Brain microvascular endothelial cell (primary cell): ENCODE data around the gene ACACB.

ENCODE experiments used
- DNase-seq: peaks from one replicate; pipeline ENCODE4 v3.0.0-alpha.2; 2020
- H3K27ac ChIP-seq: fragments of 250-450 bp; sonication (Bioruptor Pico); 2 replicates; pipeline ENCODE4 v1.5.1; 2020; ENCODE audit warnings: mild to moderate bottlenecking, moderate library complexity
- H3K27me3 ChIP-seq: fragments of 250-450 bp; sonication (Bioruptor Pico); replicated peaks from 2 replicates; pipeline ENCODE4 v1.5.1; 2020; ENCODE audit warnings: mild to moderate bottlenecking
- H3K36me3 ChIP-seq: fragments of 250-450 bp; sonication (Bioruptor Pico); replicated peaks from 2 replicates; pipeline ENCODE4 v1.5.1; 2020; ENCODE audit warnings: mild to moderate bottlenecking
- H3K4me3 ChIP-seq: 2 replicates; pipeline ENCODE4 v1.5.1; 2011; ENCODE audit warnings: low read depth, mild to moderate bottlenecking, control low read depth, low read length, moderate library complexity
- in situ Hi-C: cut with HindIII; loops from 2 replicates; pipeline ENCODE4 v1.10.0; 2017; ENCODE audit warnings: low sequenced_read_pairs, low pct_ligation_motif_present
- TF ChIP-seq, protein P1 (sequence below): IDR thresholded peaks from 2 replicates; pipeline ENCODE4 v1.5.1; 2011; ENCODE audit warnings: low read depth, mild to moderate bottlenecking, moderate library complexity, low read length, control low read depth, inconsistent platforms; ENCODE audit errors: missing control alignments

Gene ACACB

DNA sequence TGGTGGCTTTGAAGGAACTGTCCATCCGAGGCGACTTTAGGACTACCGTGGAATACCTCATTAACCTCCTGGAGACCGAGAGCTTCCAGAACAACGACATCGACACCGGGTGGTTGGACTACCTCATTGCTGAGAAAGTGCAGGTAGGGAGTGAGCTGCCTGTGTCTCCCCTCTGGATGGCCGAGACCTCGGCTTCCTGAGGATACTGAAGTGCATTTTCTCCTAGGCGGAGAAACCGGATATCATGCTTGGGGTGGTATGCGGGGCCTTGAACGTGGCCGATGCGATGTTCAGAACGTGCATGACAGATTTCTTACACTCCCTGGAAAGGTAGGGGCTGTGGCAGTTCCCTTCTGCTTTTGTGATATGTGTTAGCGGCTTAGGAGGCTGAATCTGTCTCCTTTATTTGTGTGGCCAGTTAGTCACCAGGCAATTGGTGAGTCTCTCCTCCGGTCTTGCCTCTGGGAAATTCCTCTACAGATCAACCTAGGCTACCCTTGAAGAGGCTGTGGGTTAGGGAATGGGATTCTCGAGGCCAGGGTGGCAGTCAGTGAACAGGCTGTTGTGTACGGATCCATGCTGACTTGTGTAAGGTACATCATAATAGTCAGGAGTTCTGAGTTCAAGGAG is 75.3 kb downstream of the ACACB start:
- no peak for DNase-seq
- H3K4me3 ChIP-seq = no peak overlapping the region
- in situ Hi-C loops = no loop called here
- no peaks in the 10 kb centered on the region for H3K36me3 ChIP-seq
- no peaks in the 10 kb centered on the region for H3K27me3 ChIP-seq
- TF ChIP-seq, protein P1, sequence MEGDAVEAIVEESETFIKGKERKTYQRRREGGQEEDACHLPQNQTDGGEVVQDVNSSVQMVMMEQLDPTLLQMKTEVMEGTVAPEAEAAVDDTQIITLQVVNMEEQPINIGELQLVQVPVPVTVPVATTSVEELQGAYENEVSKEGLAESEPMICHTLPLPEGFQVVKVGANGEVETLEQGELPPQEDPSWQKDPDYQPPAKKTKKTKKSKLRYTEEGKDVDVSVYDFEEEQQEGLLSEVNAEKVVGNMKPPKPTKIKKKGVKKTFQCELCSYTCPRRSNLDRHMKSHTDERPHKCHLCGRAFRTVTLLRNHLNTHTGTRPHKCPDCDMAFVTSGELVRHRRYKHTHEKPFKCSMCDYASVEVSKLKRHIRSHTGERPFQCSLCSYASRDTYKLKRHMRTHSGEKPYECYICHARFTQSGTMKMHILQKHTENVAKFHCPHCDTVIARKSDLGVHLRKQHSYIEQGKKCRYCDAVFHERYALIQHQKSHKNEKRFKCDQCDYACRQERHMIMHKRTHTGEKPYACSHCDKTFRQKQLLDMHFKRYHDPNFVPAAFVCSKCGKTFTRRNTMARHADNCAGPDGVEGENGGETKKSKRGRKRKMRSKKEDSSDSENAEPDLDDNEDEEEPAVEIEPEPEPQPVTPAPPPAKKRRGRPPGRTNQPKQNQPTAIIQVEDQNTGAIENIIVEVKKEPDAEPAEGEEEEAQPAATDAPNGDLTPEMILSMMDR = no peak
- H3K27ac ChIP-seq = no peak overlapping the region

DNA sequence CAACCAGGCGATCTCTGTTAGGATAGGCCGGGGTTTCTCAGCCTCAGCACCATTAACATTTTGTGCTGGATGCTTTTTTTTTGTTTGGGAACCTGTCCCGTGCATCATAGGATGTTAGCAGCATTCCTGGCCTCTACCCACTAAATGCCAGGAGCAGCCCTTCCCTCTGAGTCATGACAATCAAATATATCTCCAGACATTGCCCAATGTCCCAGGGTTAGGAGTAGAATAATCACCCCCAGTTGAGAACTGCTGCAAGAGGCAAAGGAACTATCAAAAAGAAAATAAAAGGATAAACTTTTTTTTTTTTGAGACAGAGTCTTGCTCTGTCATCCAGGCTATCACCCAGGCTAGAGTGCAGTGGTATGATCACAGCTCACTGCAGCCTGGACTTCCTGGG is 76.0 kb downstream of the ACACB start:
- DNase-seq = peak; percentile 9
- no peaks in the 10 kb centered on the region for H3K36me3 ChIP-seq
- TF ChIP-seq, protein P1 = no peak
- H3K27me3 ChIP-seq = no peaks in the 10 kb centered on the region
- in situ Hi-C loops = no loop called here
- H3K27ac ChIP-seq = no peak overlapping the region
- H3K4me3 ChIP-seq = no peak overlapping the region

DNA sequence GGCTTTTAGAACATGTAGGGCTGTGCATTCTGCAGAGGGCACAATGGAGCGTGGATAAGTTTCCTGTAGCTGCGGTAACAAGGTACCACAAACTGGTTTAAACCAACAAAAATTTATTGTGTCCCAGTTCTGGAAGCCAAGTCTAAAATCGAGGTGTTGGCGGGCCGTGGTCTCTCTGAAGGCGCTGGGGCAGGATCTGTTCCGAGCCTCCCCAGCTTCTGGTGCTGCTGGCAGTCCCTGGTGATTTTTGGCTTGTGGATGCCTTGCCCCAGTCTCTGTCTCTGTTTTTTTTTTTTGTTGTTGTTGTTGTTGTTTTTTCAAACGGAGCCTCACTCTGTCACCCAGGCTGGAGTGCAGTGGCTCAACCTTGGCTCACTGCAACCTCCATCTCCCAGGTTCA is 77.5 kb downstream of the ACACB start:
- in situ Hi-C loops = no loop called here
- no peak overlapping the region for H3K27ac ChIP-seq
- DNase-seq = no peak
- H3K27me3 ChIP-seq = no peaks in the 10 kb centered on the region
- no peaks in the 10 kb centered on the region for H3K36me3 ChIP-seq
- H3K4me3 ChIP-seq = no peak overlapping the region
- TF ChIP-seq, protein P1 = no peak

DNA sequence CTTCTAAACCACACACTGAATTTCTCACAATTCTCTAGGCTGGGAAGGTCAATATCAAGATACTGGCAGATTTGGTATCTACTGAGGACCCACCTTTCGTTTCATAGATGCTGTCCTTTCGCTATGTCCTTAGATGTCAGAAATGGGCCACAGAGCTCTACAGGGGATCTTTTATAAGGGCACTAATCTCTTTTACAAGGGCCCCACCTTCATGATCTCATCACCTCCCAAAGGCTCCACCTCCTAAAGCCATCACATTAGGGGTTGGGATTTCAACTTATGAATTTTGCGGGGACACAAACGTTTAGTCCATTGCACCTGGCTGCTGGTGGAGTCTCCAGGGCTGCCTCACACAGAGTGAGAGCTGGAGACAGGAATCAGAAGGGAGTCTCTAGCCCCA is 79.9 kb downstream of the ACACB start:
- in situ Hi-C loops = no loop called here

DNA sequence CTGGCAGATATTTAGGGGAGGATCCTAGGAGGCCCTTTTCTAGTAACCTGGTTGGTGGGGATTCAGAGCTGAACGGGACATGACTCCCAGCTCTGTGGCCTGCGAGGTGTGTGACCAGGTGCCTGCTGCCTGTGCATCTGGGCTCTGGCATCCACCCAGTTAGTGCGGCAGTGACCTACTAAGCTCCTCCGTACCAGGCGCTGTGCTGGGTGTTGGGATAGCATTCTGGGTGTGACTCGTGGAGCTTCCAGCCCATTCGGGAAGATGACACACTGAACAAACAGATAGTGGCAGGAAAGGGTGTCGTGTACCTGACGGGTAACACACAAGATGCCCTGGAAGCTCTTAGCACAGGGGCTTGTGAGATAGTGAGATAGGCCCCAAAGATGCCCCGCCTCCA is 80.9 kb downstream of the ACACB start:
- in situ Hi-C loops = no loop called here
- no peak for DNase-seq
- Histone ChIP-seq H3K36me3 (no peaks in the 10 kb centered on the region), H3K27ac (no peak overlapping the region), H3K27me3 (no peaks in the 10 kb centered on the region), H3K4me3 (no peak overlapping the region)
- TF ChIP-seq, protein P1 = no peak

More for the DNA sequence above, 79.9 kb downstream of the ACACB start:
- Histone ChIP-seq H3K27me3 (no peaks in the 10 kb centered on the region), H3K27ac (no peak overlapping the region), H3K36me3 (no peaks in the 10 kb centered on the region), H3K4me3 (no peak overlapping the region)
- TF ChIP-seq, protein P1 = no peak
- DNase-seq = no peak

DNA sequence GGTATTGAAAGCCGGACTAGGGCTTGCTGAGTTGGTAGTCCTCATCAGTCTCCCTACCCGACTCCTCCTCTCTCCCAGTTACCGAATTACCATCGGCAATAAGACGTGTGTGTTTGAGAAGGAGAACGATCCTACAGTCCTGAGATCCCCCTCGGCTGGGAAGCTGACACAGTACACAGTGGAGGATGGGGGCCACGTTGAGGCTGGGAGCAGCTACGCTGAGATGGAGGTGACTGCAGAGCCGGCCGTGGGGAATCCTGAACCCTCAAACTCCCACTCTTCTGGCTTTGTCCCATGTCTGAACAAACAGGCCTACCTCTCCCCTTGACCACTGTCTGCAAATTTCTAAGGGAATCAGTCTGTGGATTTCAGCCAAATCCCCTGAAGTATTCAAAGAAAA is 82.9 kb downstream of the ACACB start:
- no peaks in the 10 kb centered on the region for H3K36me3 ChIP-seq
- no peaks in the 10 kb centered on the region for H3K27me3 ChIP-seq
- DNase-seq = no peak
- no peak overlapping the region for H3K4me3 ChIP-seq
- TF ChIP-seq, protein P1 = no peak
- no peak overlapping the region for H3K27ac ChIP-seq
- in situ Hi-C loops = no loop called here
